ENCODE results near the gene CTDP1.

GRCh38 chr18:79724299-79725080 lies 44.9 kb downstream of the CTDP1 start:
- TF ChIP-seq, protein P1, sequence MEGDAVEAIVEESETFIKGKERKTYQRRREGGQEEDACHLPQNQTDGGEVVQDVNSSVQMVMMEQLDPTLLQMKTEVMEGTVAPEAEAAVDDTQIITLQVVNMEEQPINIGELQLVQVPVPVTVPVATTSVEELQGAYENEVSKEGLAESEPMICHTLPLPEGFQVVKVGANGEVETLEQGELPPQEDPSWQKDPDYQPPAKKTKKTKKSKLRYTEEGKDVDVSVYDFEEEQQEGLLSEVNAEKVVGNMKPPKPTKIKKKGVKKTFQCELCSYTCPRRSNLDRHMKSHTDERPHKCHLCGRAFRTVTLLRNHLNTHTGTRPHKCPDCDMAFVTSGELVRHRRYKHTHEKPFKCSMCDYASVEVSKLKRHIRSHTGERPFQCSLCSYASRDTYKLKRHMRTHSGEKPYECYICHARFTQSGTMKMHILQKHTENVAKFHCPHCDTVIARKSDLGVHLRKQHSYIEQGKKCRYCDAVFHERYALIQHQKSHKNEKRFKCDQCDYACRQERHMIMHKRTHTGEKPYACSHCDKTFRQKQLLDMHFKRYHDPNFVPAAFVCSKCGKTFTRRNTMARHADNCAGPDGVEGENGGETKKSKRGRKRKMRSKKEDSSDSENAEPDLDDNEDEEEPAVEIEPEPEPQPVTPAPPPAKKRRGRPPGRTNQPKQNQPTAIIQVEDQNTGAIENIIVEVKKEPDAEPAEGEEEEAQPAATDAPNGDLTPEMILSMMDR (IDR thresholded peaks at IDR 0.05 in 4 of 5, conservative IDR thresholded peaks at IDR 0.05 in 1 of 5), result no peak
- no peak for TF ChIP-seq POLR2A (IDR thresholded peaks at IDR 0.05)

All from gastrocnemius medialis (tissue), 4 donors.